ENCODE results near the gene PARD3.

- TF ChIP-seq CTCF (IDR thresholded peaks at IDR 0.05) = no peak
- TF ChIP-seq POLR2A (IDR thresholded peaks at IDR 0.05) = no peak
Measured at GRCh38 chr10:34491678-34492077, 323.4 kb downstream of the PARD3 start.
